SK-N-SH (cell line): ENCODE data around the gene C11orf54.

Experiments used
- POLR2AphosphoS5 ChIP-seq: IDR thresholded peaks from 2 replicates; pipeline ENCODE4 v1.6.1; 2012; ENCODE audit warnings: low read depth, low read length
- RFX5 ChIP-seq: IDR thresholded peaks from 2 replicates; pipeline ENCODE4 v1.6.1; 2012; ENCODE audit warnings: mild to moderate bottlenecking, improper control_type of control experiment, low read length
- TF ChIP-seq, protein P1 (sequence below): fragments of 200-600 bp; sonication (generic); IDR thresholded peaks from 2 replicates; pipeline ENCODE4 v1.6.1; 2017; ENCODE audit warnings: antibody characterized with exemption, mild to moderate bottlenecking, moderate library complexity
- TF ChIP-seq, protein P2 (sequence below): IDR thresholded peaks from 2 replicates; pipeline ENCODE4 v1.4.0; 2012; ENCODE audit warnings: low read depth, borderline replicate concordance
- TF ChIP-seq, protein P3 (sequence below): IDR thresholded peaks from 2 replicates; pipeline ENCODE4 v1.4.0; 2012; ENCODE audit warnings: low read depth

DNA sequence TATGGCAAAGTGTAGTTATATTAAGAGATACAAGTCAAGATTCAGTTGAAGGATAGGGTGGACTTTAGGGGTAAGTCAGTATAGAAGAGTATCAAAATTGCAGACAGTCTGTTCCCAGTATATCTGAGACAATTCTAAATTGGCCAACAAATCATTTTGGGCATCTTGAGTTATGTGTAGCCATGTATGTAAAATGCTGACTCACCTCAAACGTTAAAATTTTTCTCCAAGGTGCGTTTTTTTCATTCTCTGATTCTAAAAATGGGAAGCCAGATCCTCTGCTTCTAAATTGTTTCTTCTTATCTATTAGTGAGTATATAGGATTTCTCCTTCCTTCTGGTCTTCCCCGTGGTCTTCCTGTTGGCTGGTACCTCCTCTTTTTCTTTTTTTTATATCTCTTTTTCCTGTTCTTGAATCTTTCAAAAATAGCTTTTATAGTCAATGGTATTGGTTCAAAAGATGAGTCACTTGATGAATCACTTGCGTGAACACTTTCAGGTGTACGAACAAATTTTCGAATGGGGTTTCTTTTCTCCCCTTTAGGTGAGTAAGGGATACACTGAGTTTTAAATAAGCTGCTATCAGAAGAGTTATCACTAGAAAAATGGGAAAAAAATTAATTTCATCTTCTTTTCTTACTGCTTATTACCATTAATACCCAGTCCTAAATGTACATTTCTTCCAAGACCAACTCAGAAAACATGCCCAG lies 3.4 kb upstream of the C11orf54 start:
- TF ChIP-seq, protein P1, sequence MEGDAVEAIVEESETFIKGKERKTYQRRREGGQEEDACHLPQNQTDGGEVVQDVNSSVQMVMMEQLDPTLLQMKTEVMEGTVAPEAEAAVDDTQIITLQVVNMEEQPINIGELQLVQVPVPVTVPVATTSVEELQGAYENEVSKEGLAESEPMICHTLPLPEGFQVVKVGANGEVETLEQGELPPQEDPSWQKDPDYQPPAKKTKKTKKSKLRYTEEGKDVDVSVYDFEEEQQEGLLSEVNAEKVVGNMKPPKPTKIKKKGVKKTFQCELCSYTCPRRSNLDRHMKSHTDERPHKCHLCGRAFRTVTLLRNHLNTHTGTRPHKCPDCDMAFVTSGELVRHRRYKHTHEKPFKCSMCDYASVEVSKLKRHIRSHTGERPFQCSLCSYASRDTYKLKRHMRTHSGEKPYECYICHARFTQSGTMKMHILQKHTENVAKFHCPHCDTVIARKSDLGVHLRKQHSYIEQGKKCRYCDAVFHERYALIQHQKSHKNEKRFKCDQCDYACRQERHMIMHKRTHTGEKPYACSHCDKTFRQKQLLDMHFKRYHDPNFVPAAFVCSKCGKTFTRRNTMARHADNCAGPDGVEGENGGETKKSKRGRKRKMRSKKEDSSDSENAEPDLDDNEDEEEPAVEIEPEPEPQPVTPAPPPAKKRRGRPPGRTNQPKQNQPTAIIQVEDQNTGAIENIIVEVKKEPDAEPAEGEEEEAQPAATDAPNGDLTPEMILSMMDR = no peak
- TF ChIP-seq, protein P2, sequence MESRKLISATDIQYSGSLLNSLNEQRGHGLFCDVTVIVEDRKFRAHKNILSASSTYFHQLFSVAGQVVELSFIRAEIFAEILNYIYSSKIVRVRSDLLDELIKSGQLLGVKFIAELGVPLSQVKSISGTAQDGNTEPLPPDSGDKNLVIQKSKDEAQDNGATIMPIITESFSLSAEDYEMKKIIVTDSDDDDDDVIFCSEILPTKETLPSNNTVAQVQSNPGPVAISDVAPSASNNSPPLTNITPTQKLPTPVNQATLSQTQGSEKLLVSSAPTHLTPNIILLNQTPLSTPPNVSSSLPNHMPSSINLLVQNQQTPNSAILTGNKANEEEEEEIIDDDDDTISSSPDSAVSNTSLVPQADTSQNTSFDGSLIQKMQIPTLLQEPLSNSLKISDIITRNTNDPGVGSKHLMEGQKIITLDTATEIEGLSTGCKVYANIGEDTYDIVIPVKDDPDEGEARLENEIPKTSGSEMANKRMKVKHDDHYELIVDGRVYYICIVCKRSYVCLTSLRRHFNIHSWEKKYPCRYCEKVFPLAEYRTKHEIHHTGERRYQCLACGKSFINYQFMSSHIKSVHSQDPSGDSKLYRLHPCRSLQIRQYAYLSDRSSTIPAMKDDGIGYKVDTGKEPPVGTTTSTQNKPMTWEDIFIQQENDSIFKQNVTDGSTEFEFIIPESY = no peak
- TF ChIP-seq POLR2AphosphoS5 (no peak), RFX5 (no peak)
- TF ChIP-seq, protein P3, sequence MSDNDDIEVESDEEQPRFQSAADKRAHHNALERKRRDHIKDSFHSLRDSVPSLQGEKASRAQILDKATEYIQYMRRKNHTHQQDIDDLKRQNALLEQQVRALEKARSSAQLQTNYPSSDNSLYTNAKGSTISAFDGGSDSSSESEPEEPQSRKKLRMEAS = no peak
